ENCODE results near the gene GC.

Gene GC

GRCh38 chr4:71709961-71710360, 73.9 kb downstream of the GC start:
- TF ChIP-seq CTCF (IDR thresholded peaks at IDR 0.05): no peak
- Mint-ChIP-seq H3K27ac (no peak overlapping the region), H3K36me3 (ENCODE audit: low read depth) (no peaks in the 10 kb centered on the region), H3K4me1 (no peaks in the 10 kb centered on the region), H3K27me3 (ENCODE audit: low read depth, poor library complexity) (peaks cover 3% of the 10 kb centered on the region), H3K9me3 (no peaks in the 10 kb centered on the region), H3K4me3 (no peak overlapping the region)
- DNase-seq: no peak

- Mint-ChIP-seq H3K27ac (no peak overlapping the region), H3K36me3 (ENCODE audit: low read depth) (no peaks in the 10 kb centered on the region), H3K4me1 (peaks cover 5% of the 10 kb centered on the region), H3K27me3 (ENCODE audit: low read depth, poor library complexity) (no peaks in the 10 kb centered on the region), H3K9me3 (no peaks in the 10 kb centered on the region), H3K4me3 (no peak overlapping the region)
- no peak for TF ChIP-seq CTCF (IDR thresholded peaks at IDR 0.05)
- DNase-seq: no peak
Measured at GRCh38 chr4:71698141-71698540, 85.7 kb downstream of the GC start.

- H3K4me1 Mint-ChIP-seq: peaks cover 5% of the 10 kb centered on the region
- TF ChIP-seq CTCF (IDR thresholded peaks at IDR 0.05): no peak
- H3K9me3 Mint-ChIP-seq: no peaks in the 10 kb centered on the region
- no peaks in the 10 kb centered on the region for H3K36me3 Mint-ChIP-seq (ENCODE audit: low read depth)
- no peaks in the 10 kb centered on the region for H3K27me3 Mint-ChIP-seq (ENCODE audit: low read depth, poor library complexity)
- no peak overlapping the region for H3K27ac Mint-ChIP-seq
- no peak for DNase-seq
- no peak overlapping the region for H3K4me3 Mint-ChIP-seq
Measured at GRCh38 chr4:71697031-71697430, 86.8 kb downstream of the GC start.

GRCh38 chr4:71694961-71695360, 88.9 kb downstream of the GC start:
- no peak for TF ChIP-seq CTCF (IDR thresholded peaks at IDR 0.05)
- Mint-ChIP-seq H3K4me3 (no peak overlapping the region), H3K4me1 (peaks cover 3% of the 10 kb centered on the region), H3K27ac (no peak overlapping the region), H3K27me3 (ENCODE audit: low read depth, poor library complexity) (no peaks in the 10 kb centered on the region), H3K36me3 (ENCODE audit: low read depth) (no peaks in the 10 kb centered on the region), H3K9me3 (no peaks in the 10 kb centered on the region)
- no peak for DNase-seq

- Mint-ChIP-seq H3K27me3 (ENCODE audit: low read depth, poor library complexity) (peaks cover under 1% of the 10 kb centered on the region), H3K4me1 (no peaks in the 10 kb centered on the region), H3K4me3 (no peak overlapping the region), H3K27ac (no peak overlapping the region), H3K9me3 (no peaks in the 10 kb centered on the region), H3K36me3 (ENCODE audit: low read depth) (no peaks in the 10 kb centered on the region)
- TF ChIP-seq CTCF (IDR thresholded peaks at IDR 0.05): no peak
- no peak for DNase-seq
Measured at GRCh38 chr4:71692963-71693362, 90.9 kb downstream of the GC start.

- peaks cover 3% of the 10 kb centered on the region for H3K27me3 Mint-ChIP-seq (ENCODE audit: low read depth, poor library complexity)
- peak overlapping the region; percentile 9 for H3K27ac Mint-ChIP-seq
- no peaks in the 10 kb centered on the region for H3K4me1 Mint-ChIP-seq
- no peak overlapping the region for H3K4me3 Mint-ChIP-seq
- H3K9me3 Mint-ChIP-seq: no peaks in the 10 kb centered on the region
- H3K36me3 Mint-ChIP-seq (ENCODE audit: low read depth): no peaks in the 10 kb centered on the region
- DNase-seq: no peak
- no peak for TF ChIP-seq CTCF (IDR thresholded peaks at IDR 0.05)
Measured at GRCh38 chr4:71692198-71692597, 91.7 kb downstream of the GC start.
